Suprapubic skin (tissue), 3 donors: ENCODE measurements around the gene PQBP1.

Source experiments
- POLR2A ChIP-seq, 2 donors: fragments of 450-650 bp; IDR thresholded peaks; one replicate each; pipeline ENCODE4 v1.6.1; 2017; ENCODE audit warnings: antibody characterized with exemption in 2 of 2, mild to moderate bottlenecking in 2 of 2, moderate library complexity in 2 of 2
- TF ChIP-seq, protein P1 (sequence below), 2 donors: fragments of 200-600 bp in 1 of 2; fragments of 450-650 bp in 1 of 2; sonication (generic) in 1 of 2; IDR thresholded peaks; one replicate each; pipeline ENCODE4 v1.5.1; 2016 to 2019; ENCODE audit warnings: antibody characterized with exemption in 2 of 2, mild to moderate bottlenecking in 1 of 2, moderate library complexity in 1 of 2

DNA sequence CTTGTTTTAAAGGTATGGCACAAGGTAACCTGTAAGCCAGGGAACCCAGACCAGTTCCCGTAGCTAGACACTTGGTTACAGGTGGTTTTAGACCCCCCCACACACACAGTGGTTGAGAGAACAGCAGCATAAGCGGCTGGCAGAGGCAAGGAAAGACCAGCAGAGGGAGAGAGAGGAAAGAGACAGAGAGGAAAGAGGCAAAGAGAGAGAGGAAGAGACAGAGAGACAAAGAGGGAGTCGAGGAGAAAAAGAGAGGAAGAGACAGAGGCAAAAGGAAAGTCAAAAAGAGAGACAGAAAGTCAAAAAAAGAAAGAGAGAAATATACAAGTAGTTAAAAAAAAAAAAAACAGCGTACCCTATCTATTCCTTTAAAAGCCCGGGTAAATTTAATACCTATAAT is 42.8 kb upstream of the PQBP1 start:
- no peak for TF ChIP-seq POLR2A (IDR thresholded peaks at IDR 0.05)
- TF ChIP-seq, protein P1, sequence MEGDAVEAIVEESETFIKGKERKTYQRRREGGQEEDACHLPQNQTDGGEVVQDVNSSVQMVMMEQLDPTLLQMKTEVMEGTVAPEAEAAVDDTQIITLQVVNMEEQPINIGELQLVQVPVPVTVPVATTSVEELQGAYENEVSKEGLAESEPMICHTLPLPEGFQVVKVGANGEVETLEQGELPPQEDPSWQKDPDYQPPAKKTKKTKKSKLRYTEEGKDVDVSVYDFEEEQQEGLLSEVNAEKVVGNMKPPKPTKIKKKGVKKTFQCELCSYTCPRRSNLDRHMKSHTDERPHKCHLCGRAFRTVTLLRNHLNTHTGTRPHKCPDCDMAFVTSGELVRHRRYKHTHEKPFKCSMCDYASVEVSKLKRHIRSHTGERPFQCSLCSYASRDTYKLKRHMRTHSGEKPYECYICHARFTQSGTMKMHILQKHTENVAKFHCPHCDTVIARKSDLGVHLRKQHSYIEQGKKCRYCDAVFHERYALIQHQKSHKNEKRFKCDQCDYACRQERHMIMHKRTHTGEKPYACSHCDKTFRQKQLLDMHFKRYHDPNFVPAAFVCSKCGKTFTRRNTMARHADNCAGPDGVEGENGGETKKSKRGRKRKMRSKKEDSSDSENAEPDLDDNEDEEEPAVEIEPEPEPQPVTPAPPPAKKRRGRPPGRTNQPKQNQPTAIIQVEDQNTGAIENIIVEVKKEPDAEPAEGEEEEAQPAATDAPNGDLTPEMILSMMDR (IDR thresholded peaks at IDR 0.05), result no peak
